Measurements from ENCODE around the gene GSTO2.
A peak's percentile ranks its signal among the peaks of the same experiment; 100 is the strongest.

The GSTO2 gene

DNA sequence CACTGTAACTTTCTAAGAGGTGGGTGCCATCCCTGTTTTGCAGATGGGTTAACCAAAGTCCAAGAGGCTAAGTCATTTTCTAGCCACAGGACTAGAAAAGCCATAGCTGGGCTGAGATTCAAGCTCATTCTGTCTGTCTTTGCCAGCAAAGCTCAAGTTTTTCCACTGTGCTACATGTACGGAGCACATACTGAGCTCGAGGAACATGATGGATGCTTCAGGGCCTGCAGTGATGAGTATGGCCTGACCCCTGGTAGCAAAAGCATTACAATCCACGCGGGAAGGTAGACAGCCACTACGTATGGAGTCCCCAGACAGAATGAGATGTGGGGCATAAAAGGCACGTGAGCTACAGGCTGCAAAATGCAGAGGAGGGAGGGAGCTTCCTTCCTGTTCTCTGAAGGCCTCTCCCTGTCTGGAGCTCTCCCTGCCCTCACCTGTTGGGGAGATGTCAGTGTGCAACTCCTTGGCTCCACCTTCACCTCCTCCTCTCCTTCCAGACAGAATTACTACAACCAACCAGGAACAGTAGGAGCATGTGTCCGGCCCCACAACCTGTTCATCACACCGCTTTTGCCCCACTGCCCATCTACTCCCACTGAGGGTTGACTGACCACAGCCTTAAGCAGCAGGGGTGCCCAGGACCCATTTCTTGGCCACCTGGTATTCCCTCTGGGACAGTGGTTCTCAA is 52.9 kb downstream of the GSTO2 start:
- Mint-ChIP-seq H3K9me3 (no peaks in the 10 kb centered on the region), H3K27ac (peak overlapping the region; percentile 71), H3K4me3 (no peak overlapping the region), H3K4me1 (peaks cover 94% of the 10 kb centered on the region), H3K27me3 (no peaks in the 10 kb centered on the region), H3K36me3 (peaks cover 5% of the 10 kb centered on the region)
- ATAC-seq, result no peak

DNA sequence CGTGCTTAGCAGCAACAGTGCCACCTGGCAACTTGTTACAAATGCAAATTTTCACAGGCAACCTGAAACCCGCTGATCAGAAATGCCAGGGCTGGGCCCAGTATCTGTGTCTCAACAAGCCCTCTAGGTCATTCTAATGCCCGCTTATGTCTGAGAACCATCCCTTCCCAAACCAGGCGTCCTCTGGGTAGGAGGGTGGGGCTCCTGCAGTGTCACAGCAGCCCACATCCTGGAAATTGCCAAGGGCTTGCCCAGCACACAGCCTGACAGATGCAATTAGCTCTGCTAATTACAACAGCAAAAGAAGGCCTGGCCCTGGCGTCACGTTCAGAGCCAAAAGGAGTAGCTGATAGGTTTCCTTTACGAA is 53.4 kb downstream of the GSTO2 start:
- H3K27ac Mint-ChIP-seq, result peak overlapping the region; percentile 71
- ATAC-seq, result peak; percentile 47

DNA sequence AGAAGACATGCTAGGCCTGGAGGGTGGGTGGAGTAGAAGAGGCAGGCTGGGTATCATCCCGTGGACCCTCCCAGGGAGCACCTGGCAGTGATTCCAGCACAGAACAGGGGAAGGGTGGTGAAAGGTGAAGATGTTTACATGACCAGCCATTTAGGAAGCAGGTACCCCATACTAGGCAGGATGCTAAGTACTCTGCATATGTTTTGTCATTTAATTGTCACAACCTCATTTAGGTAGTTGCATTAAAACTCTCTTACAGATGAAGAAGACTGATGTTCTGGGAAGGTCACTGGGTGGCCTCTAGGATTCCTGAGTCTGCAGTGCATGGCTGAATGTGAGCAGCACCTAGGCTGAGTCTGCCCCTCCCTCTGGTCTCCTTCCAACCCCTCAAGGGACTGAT is 54.1 kb downstream of the GSTO2 start:
- Mint-ChIP-seq H3K27ac (peak overlapping the region; percentile 77), H3K27me3 (no peaks in the 10 kb centered on the region), H3K4me1 (peaks cover 94% of the 10 kb centered on the region), H3K9me3 (no peaks in the 10 kb centered on the region), H3K4me3 (no peak overlapping the region), H3K36me3 (peaks cover 5% of the 10 kb centered on the region)
- ATAC-seq, result no peak

More for the DNA sequence above, 53.4 kb downstream of the GSTO2 start:
- Mint-ChIP-seq H3K36me3 (peaks cover 5% of the 10 kb centered on the region), H3K4me3 (no peak overlapping the region), H3K9me3 (no peaks in the 10 kb centered on the region), H3K27me3 (no peaks in the 10 kb centered on the region), H3K4me1 (peaks cover 94% of the 10 kb centered on the region)

DNA sequence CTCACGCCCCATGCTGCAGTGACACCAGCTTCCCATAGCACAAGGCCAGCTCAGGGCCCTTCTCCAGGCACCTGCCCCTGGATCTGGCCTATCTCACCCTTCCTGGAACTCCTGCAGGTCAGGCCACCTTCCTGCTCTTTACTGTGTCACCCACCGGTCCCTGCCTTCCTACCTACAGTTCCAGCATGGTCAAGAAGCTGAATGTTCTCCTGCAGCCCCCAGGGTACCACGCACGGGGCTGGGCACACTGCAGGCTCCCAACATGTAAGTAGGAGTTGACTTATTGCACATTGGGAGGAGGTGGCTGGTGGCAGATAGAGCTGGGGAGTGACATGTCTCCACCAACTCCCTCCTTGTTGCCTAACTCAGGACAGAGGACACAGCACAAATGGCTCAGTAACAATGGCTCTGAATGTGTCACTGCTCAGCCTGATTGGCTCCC is 54.8 kb downstream of the GSTO2 start:
- peak overlapping the region; percentile 77 for H3K27ac Mint-ChIP-seq
- H3K27me3 Mint-ChIP-seq, result no peaks in the 10 kb centered on the region
- peaks cover 94% of the 10 kb centered on the region for H3K4me1 Mint-ChIP-seq
- H3K9me3 Mint-ChIP-seq, result no peaks in the 10 kb centered on the region
- peak overlapping the region; percentile 70 for H3K4me3 Mint-ChIP-seq
- peaks cover 5% of the 10 kb centered on the region for H3K36me3 Mint-ChIP-seq
- ATAC-seq, result no peak

DNA sequence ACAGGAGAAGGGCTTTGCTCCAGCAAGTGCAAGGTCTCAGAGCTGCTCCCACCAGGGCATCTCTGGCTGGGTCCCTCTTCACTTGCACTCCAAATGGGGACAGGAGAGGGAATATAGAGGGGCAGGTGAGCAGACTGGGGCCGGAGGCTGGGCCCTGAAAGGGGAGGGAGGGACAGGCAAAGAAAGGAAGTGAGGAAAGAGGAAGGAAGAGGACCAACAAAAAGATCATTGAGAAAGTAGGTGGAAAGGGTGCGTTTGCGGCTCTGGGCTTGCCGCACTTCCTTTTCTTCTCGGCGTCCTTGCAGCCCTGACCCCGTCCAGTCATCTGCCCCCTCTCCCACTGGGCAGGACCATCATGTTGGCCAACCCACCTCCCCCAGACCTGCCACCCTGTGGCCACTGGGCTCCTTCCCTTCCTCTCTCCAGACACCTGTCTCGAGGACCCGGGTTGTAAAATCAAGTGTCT is 55.3 kb downstream of the GSTO2 start:
- peaks cover 5% of the 10 kb centered on the region for H3K36me3 Mint-ChIP-seq
- ATAC-seq, result no peak
- H3K9me3 Mint-ChIP-seq, result no peaks in the 10 kb centered on the region
- no peaks in the 10 kb centered on the region for H3K27me3 Mint-ChIP-seq
- peak overlapping the region; percentile 77 for H3K27ac Mint-ChIP-seq
- peak overlapping the region; percentile 70 for H3K4me3 Mint-ChIP-seq
- H3K4me1 Mint-ChIP-seq, result peaks cover 94% of the 10 kb centered on the region

DNA sequence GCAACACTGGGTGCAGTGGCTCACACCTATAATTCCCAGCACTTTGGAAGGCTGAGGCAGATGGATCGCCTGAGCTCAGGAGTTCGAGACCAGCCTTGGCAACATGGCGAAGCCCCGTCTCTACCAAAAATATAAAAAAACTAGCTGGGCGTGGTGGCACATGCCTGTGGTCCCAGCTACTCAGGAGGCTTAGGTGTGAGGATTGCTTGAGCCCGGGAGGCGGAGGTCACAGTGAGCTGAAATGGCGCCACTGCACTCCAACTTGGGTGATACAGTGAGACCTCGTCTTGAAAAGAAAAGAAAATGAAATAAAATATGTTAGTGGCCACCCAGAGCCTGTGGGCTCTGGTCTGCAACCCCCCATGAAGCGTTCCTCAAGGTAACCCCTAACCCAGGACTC is 55.9 kb downstream of the GSTO2 start:
- Mint-ChIP-seq H3K9me3 (no peaks in the 10 kb centered on the region), H3K4me1 (peaks cover 94% of the 10 kb centered on the region), H3K27ac (peak overlapping the region; percentile 77), H3K36me3 (peaks cover 5% of the 10 kb centered on the region), H3K4me3 (peak overlapping the region; percentile 70), H3K27me3 (no peaks in the 10 kb centered on the region)
- ATAC-seq, result no peak

DNA sequence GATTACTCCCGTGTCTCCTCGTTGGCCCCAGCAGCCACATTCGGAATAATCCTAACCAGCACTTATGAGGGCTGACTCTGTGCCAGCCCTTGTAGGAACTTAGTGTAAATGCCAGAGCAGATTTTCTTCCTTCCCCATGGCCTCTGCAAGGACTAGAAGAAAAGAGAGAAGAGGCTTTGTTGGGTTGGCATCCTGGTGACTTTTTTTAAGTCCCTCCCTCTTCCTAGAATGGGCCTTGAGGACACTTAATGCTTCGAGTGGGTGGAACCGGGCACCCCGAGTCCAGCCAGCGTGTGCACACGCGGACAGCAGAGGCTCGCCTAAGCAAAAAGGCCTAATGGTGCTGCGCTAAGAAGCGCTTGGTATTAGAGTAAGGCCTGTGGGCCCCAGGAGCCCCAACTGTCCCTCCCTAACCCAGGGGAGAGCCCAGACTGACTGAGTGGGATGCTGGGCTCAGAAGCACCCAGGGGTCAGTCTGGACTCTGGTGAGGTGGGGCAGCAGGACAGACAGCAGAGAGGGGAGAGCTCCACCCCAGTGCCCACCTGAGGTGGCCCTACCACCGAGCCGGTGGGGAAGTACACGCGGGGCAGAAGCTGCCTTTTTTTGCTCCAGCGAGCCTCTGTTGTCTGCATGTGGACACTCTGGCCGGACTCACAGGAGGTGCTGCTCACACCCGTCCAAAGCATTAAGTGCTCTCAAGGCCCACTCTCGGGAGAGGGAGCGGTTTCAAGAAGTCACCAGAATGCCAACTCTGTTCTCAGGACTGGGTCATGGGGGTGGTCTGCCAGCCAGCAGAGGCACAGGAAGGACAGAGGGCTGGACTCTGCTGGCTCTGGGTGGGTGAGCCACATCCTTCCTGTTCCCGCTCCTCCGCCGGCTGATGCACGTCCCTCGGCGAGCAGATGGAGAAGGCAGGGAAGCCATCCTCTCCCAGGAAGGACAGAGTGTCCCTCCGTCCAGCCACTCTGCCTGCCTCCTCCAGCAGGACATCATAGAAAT is 56.8 kb downstream of the GSTO2 start:
- H3K9me3 Mint-ChIP-seq, result no peaks in the 10 kb centered on the region
- H3K4me1 Mint-ChIP-seq, result peaks cover 92% of the 10 kb centered on the region
- H3K27me3 Mint-ChIP-seq, result no peaks in the 10 kb centered on the region
- peak overlapping the region; percentile 77 for H3K27ac Mint-ChIP-seq
- no peak for ATAC-seq
- H3K4me3 Mint-ChIP-seq, result peak overlapping the region; percentile 14
- H3K36me3 Mint-ChIP-seq, result peaks cover 5% of the 10 kb centered on the region

DNA sequence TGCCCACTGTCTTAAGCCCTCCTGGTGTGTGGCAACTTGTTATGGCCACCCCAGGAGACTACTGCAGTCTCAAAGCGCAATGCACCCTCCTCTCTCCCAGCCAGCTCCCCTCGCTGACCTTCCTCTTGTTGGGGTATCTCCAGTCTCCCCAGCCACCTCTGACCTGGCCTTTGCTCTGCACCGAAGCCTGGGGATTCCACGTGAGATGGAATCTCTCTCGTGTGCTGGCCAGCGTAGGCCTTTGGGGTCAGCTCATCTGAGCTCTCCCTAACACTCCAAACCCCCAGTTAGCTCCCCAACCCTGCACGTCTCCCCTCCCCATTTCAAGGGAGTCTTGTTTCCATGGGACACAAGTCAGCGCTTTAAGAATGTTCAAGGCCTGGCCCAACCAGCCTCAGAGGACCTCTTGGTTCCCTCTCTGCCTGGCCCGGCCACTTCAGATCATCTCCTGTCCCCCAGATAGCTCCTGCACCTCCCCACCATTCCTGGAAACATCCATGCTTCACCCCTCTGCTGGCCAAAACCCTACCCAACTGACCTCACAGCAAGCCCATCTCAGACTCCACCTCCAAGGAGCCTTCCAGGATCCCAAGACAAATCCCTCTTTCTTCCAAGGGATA is 58.1 kb downstream of the GSTO2 start:
- Mint-ChIP-seq H3K36me3 (peaks cover 5% of the 10 kb centered on the region), H3K4me1 (peaks cover 95% of the 10 kb centered on the region), H3K9me3 (no peaks in the 10 kb centered on the region), H3K4me3 (no peak overlapping the region), H3K27ac (peak overlapping the region; percentile 77), H3K27me3 (no peaks in the 10 kb centered on the region)
- no peak for ATAC-seq

DNA sequence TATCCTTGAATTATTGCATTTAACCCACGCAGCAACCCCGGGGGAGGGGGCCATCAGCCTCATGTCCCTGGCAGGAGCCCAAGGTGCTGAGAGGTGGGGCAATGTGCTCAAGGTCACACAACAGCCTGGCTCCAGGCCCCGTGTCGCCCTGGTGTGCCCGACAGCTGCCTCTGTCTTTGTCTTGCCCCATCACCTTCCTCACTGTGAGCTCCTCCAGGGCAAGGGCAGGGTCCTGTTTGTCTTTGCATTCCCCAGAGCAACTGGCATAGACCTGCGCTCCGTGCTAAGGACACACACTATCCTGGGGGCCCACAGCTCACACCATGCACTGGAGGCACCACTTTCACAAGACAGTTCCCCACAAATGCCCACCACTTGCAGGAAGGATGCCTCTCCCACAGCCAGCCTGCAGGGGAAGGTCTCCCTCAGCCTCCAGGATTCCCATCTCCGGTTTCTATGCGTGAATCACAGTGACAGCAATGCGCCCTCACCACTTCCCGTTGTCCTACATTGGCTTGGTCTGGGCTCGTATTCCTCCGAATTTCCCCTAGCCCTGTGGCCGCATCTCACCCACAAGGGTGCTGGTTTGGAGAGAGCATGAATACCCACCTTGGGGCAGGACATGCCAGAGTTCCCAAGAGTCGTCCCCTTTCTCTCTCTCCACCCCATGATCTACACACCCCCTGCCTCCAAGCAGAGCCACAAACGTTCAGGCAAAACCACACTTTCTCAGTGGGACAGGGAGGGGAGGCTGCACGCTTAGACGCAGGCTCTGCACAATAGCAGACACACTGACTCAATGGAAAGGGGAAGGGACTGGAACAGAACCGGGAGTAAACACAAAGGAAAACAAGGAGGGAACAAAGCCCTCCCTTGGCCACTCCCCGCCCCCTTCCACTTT is 59.0 kb downstream of the GSTO2 start:
- H3K27me3 Mint-ChIP-seq, result no peaks in the 10 kb centered on the region
- no peak for ATAC-seq

DNA sequence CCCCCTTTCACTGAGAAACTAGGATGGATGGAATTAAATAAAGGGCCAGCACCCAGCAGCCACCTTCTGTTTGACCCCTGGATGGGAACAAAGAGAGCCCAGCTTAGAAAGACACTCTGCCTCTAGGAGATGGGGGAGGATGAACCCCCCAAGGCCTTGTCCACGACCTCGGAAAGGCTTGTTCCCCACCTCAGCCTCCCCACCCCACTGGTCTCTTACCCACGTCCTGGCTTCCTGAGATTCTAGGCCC is 59.6 kb downstream of the GSTO2 start:
- ATAC-seq, result no peak
- peak overlapping the region; percentile 66 for H3K4me3 Mint-ChIP-seq
- peaks cover 95% of the 10 kb centered on the region for H3K4me1 Mint-ChIP-seq
- H3K36me3 Mint-ChIP-seq, result peaks cover 5% of the 10 kb centered on the region
- no peaks in the 10 kb centered on the region for H3K9me3 Mint-ChIP-seq
- H3K27ac Mint-ChIP-seq, result peak overlapping the region; percentile 77
- H3K27me3 Mint-ChIP-seq, result no peaks in the 10 kb centered on the region

More for the DNA sequence above, 59.0 kb downstream of the GSTO2 start:
- Mint-ChIP-seq H3K4me3 (peak overlapping the region; percentile 13), H3K9me3 (no peaks in the 10 kb centered on the region), H3K36me3 (peaks cover 5% of the 10 kb centered on the region), H3K27ac (peak overlapping the region; percentile 77), H3K4me1 (peaks cover 95% of the 10 kb centered on the region)

DNA sequence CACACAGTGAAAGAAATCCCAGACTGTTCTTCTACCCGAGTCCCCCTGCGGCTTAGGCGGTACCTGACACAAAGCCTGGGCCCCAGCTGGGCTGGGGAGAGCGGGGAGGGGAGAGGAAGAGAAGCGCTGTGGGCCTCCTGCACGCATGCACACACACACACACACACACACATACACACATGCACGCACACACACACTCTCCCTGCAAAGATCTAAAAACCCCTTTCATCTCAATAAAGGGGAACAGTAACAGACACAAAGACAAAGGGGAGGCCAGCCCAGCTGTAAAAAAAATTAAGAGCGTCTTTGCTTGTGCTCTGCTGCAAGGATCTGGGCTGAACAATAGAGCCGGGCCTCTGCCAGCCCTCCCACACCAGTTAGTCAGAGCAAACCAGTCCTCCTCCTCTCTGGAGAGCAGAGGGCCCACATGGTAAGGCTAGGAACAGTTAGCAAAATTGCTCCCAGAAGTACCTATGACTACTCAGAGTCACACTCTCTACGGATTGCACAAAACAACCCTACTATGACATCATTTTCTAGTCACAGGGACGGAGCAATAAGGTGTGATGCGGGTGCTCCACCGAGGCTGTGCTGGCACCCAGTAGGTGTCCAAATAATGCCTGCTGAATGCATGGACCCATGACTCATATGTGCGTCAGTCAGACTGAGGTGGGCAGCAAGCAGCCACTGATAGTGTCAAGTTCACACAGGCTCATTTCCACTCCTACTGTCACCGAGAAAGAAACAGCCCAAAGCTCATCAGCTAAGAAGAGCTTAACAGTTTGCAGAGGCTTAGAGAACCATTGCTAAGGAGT is 60.1 kb downstream of the GSTO2 start:
- Mint-ChIP-seq H3K4me1 (peaks cover 95% of the 10 kb centered on the region), H3K9me3 (no peaks in the 10 kb centered on the region), H3K27me3 (no peaks in the 10 kb centered on the region), H3K36me3 (peaks cover 5% of the 10 kb centered on the region), H3K4me3 (peak overlapping the region; percentile 66), H3K27ac (peak overlapping the region; percentile 77)
- ATAC-seq, result peak; percentile 88

DNA sequence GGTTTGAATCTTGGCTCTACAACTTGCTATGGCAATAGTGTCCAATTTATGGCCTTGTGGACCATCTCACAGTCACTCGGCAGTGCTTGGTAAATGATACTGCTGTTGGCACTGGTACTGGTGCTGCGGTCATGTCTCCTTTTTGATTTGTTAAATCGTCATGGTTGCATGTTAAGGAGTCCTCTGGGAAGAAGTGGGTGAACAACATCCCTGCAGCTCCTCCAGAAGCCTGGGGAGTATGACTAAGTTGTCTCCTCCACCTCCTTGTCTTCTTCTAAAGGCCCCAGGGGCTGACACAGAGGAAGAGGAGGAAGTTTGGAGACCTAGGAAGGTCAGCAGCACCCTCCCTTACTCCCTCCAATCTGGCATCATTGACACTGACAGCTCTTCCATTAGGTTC is 60.8 kb downstream of the GSTO2 start:
- no peak for ATAC-seq
- Mint-ChIP-seq H3K9me3 (no peaks in the 10 kb centered on the region), H3K27me3 (no peaks in the 10 kb centered on the region), H3K36me3 (peaks cover 5% of the 10 kb centered on the region), H3K4me1 (peaks cover 91% of the 10 kb centered on the region), H3K27ac (peak overlapping the region; percentile 77), H3K4me3 (no peak overlapping the region)

DNA sequence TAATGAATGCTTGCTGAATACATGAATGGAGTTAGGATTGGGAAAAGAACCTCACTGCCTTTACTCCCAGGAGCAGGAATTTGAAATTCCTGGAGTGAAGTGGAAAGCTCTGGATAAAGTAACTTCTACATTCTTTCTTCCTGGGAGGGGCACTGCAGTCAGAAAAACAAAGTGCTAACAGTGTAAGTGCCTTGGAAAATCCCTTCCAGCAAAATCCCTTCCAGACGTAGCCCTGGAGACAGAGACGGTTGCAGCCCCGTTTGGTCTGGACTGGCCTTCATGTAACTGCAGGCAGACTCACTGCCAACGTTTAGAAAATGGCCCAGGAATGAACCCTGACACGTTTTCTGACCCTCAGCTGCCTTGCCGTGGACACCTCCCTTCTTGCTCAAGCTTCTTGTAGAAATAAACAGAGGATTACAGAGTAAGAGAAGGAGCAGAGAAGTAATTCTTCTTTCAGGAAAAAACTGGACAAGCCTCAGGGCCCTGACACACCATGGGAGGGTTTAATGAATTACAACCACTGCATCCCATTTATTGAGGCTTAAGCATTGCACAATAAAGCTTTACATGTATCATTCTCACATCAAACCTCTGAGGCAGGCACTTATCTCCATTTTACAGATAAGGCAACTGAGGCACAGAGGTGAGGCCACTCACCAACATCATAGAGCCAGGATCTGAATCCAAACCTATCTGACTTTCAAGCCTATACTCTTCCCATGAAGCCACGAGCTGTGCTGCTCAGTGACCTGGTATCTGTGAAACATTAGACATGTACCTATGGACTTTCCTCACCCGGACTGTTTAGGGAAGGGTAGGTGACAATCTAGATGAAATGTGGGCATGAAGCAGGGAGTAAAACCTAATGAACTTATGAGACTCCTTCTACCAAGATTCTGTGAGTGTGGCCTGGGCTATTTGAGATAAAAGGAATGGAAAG is 61.5 kb downstream of the GSTO2 start:
- H3K36me3 Mint-ChIP-seq, result peaks cover under 1% of the 10 kb centered on the region
- no peak overlapping the region for H3K4me3 Mint-ChIP-seq
- H3K9me3 Mint-ChIP-seq, result no peaks in the 10 kb centered on the region
- no peak for ATAC-seq
- H3K4me1 Mint-ChIP-seq, result peaks cover 91% of the 10 kb centered on the region
- no peaks in the 10 kb centered on the region for H3K27me3 Mint-ChIP-seq
- H3K27ac Mint-ChIP-seq, result peak overlapping the region; percentile 48
